Pericardium fibroblast (primary cell): ENCODE results near the gene CCDC3. TPM values are rescaled to one million over a fixed set of nuclear protein-coding genes. Genes with fewer than 3 reads are reported as not detected.

Source experiments
- total RNA-seq: library from RNA; depleted of rRNA; stranded (reverse); fragments of >200 nt; gene quantifications from 2 replicates; pipeline ENCODE4 v1.2.3, GENCODE V29; 2015

CCDC3 gene
- 2.4 and 2.9 TPM in 2 replicates for total RNA-seq

DNA sequence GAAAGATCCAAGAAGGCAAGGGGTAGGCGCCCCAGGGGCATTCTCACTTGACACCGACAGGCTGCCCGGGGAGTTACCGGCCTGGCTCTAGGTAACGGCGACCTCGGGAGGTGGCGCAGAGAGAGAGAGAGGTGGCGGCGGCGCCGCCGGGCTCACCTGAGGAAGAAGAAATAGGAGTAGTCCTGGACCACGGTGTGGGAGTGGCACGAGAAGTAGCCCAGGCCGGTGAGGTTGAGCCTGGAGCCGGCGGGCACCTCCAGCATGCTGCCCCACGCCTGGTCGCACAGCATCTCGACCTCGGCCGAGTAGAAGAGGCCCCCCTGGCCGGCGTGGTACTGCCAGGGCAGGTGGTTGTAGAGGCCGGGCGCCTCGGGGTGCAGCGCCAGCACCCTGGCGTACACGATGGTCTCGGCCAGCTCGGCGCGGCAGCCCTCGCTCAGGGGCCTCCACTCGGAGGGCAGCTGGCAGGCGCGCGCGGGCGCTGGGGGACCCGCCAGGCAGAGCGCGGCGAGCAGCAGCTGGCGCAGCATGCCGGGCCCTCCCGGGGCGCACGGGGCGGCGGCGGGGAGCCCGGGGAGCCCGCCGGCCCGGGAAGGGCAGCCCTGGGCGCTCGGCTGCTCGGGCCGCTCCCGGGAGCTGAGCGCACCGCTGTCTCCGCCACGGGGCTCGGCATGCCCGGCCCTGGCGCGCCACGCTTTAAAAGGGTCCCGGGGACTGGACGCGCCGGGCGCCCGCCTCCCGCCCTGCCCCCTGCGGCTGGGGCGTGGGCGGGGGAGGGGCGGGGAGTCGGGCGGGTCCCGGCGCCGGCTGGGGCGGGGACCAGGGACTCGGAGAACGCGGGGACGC is at the start of gene CCDC3:
Gene CCDC3, minus strand, starts transcription at position 673 of the 846 bp plus-strand sequence. Its CDS starts 143 bp downstream, at position 530.

Other genes starting within 250 kb of the CCDC3 start
- 60.3 and 63.6 TPM in 2 replicates for gene OPTN, start 98.5 kb upstream of the CCDC3 start, total RNA-seq
- gene MCM10, start 159.8 kb upstream of the CCDC3 start, total RNA-seq, result 1.2 and 8.9 TPM in 2 replicates
- gene UCMA, start 232.7 kb upstream of the CCDC3 start, total RNA-seq, result not detected in 2 replicates